AG04450 (cell line): ENCODE measurements around the gene PERM1. TPM values are rescaled to one million over a fixed set of nuclear protein-coding genes. Genes with fewer than 3 reads are reported as not detected.

Source experiments
- CTCF ChIA-PET: fragments of 300-600, 350-600 bp; formaldehyde crosslinking; extraction: SDS; loops from one replicate; lab custom pipeline; 2022; ENCODE audit warnings: antibody characterized with exemption, inconsistent platforms; lab: Charles Lee
- POLR2A ChIA-PET: fragments of 350-600 bp; formaldehyde crosslinking; extraction: SDS; loops from one replicate; lab custom pipeline; 2021; ENCODE audit warnings: antibody characterized with exemption, inconsistent platforms; lab: Yijun Ruan, JAX
- DNase-seq: peaks from one replicate; pipeline ENCODE4 v3.0.0-alpha.2; 2011; ENCODE audit warnings: low read depth, low spot score
- H3K27ac ChIP-seq: one replicate; pipeline ENCODE4 v1.5.1; 2012; ENCODE audit warnings: low read depth, low read length, control low read depth
- H3K27me3 ChIP-seq: one replicate; pipeline ENCODE4 v1.6.0; 2012; ENCODE audit warnings: low read length; ENCODE audit not compliant: control insufficient read depth, insufficient read depth
- H3K4me3 ChIP-seq: 2 replicates; pipeline ENCODE4 v1.5.1; 2011; ENCODE audit warnings: mild to moderate bottlenecking, low read depth, low read length, control low read depth
- H3K9me3 ChIP-seq: 2 replicates; pipeline ENCODE4 v1.5.1; 2012; ENCODE audit warnings: low read length; ENCODE audit not compliant: control insufficient read depth, insufficient read depth
- CTCF ChIP-seq: IDR thresholded peaks from 2 replicates; pipeline ENCODE4 v1.5.1; 2011; ENCODE audit warnings: low read depth, low read length, control low read depth, inconsistent platforms
- polyA plus RNA-seq: library from polyadenylated mRNA; depleted of rRNA; stranded (reverse); fragments of >200 nt; gene quantifications from 2 replicates; pipeline ENCODE4 v1.2.3, GENCODE V29; 2011

Gene PERM1
- polyA plus RNA-seq, 1 experiment: not detected

- CTCF ChIA-PET: interaction anchor here (1.1 to 1.8 kb wide), 2 partner anchors 35 to 70 kb away, joined by 4 to 9 read pairs; no protein-coding TSS in a partner anchor
- TF ChIP-seq CTCF: no peak
- DNase-seq: no peak
- Histone ChIP-seq H3K27me3 (peaks cover 4% of the 10 kb centered on the region), H3K27ac (no peak overlapping the region), H3K9me3 (no peaks in the 10 kb centered on the region; the same call in 1 of the 2 replicates), H3K4me3 (no peak overlapping the region)
- POLR2A ChIA-PET: interaction anchor here (1.4 kb wide), 1 partner anchor 22 kb away, joined by 4 read pairs; no protein-coding TSS in a partner anchor
These were observed 43.0 kb downstream of the PERM1 start for GRCh38 chr1:938711-939489.

DNA sequence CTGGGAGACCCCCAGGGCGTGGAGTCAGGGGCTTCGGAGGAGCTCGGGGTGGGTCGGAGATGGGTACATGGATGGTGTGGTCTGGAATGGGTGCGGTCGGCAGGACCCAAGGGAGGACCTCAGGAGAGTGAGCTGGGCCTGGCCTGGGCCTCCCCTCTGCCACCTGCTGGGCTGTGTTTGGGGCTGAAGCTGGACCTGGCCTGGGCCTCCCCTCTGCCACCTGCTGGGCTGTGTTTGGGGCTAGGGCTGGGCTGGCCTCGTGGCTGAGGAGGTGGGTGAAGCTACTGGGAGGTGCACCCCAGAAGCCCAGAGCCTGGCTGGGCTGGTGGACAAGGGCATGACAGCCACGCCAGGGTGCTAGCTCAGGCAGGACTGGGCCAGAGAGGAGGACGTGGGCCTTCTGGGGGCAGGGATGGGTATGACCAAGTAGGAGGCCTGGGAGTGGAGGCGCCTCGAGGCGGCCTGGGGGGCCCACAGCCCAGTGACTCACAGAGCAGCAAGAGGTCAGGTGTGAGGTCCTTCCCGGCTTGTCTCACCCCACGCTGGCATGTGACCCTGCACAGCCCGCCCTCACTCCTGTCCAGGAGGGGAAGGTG is 43.7 kb downstream of the PERM1 start:
- ChIA-PET POLR2A (interaction anchor here (1.4 kb wide), 1 partner anchor 22 kb away, joined by 4 read pairs; no protein-coding TSS in a partner anchor), CTCF (interaction anchor here (1.1 to 1.8 kb wide), 2 partner anchors 34 to 69 kb away, joined by 4 to 9 read pairs; no protein-coding TSS in a partner anchor)
- peaks cover 4% of the 10 kb centered on the region for H3K27me3 ChIP-seq
- no peak for DNase-seq
- H3K4me3 ChIP-seq: no peak overlapping the region
- no peaks in the 10 kb centered on the region; the same call in 1 of the 2 replicates for H3K9me3 ChIP-seq
- H3K27ac ChIP-seq: no peak overlapping the region
- TF ChIP-seq CTCF: peak; percentile 54

- Histone ChIP-seq H3K9me3 (no peaks in the 10 kb centered on the region; the same call in 1 of the 2 replicates), H3K27ac (no peak overlapping the region), H3K4me3 (no peak overlapping the region), H3K27me3 (peaks cover 4% of the 10 kb centered on the region)
- CTCF ChIA-PET: interaction anchor here (1.1 to 1.8 kb wide), 2 partner anchors 33 to 68 kb away, joined by 4 to 9 read pairs; no protein-coding TSS in a partner anchor
- TF ChIP-seq CTCF: no peak
- DNase-seq: no peak
- POLR2A ChIA-PET: no interaction called here
These were observed 44.4 kb downstream of the PERM1 start for GRCh38 chr1:937521-937920.

- CTCF ChIA-PET: no interaction called here
- POLR2A ChIA-PET: no interaction called here
These were observed 45.3 kb downstream of the PERM1 start for GRCh38 chr1:936348-937264.

More at GRCh38 chr1:936348-937264, 45.3 kb downstream of the PERM1 start:
- H3K27ac ChIP-seq: no peak overlapping the region
- TF ChIP-seq CTCF: no peak
- no peak for DNase-seq
- no peaks in the 10 kb centered on the region; the same call in 1 of the 2 replicates for H3K9me3 ChIP-seq
- peaks cover 4% of the 10 kb centered on the region for H3K27me3 ChIP-seq
- H3K4me3 ChIP-seq: no peak overlapping the region
